Psoas muscle (tissue), 8 donors: ENCODE results near the gene GJC3. TPM values are rescaled to one million over a fixed set of nuclear protein-coding genes. Genes with fewer than 3 reads are reported as not detected.
"Not testable (repeated sequence)": the region's sequence is repeated elsewhere in the genome, so short reads cannot be mapped to it uniquely, and the experiment has no call there.

Experiments
- ATAC-seq, 4 donors: fragments of 200-7000 bp; cut with Tn5 transposase; one replicate each; pipeline ENCODE4 v1.9.1; 2020; ENCODE audit warnings: moderate library complexity in 3 of 4, mild to moderate bottlenecking in 2 of 4
- DNase-seq, 2 donors: peaks; one replicate each; pipeline ENCODE4 v3.0.0-alpha.2; 2020
- H3K27ac ChIP-seq: fragments of 200-600 bp; one replicate; pipeline ENCODE4 v1.8.0; 2022
- H3K27me3 ChIP-seq, 3 donors: fragments of 200-600 bp in 1 of 3; one replicate each; pipeline versions ENCODE4 v1.6.1 to v1.8.0; 2013 to 2022; ENCODE audit warnings: low read length in 2 of 3, mild to moderate bottlenecking in 2 of 3, moderate library complexity in 1 of 3; ENCODE audit not compliant: insufficient read depth in 3 of 3
- H3K36me3 ChIP-seq, 2 donors: fragments of 200-600 bp in 1 of 2; one replicate each; pipeline versions ENCODE4 v1.6.1 to v1.8.0; 2013 to 2022; ENCODE audit warnings: low read depth in 1 of 2, mild to moderate bottlenecking in 1 of 2, moderate library complexity in 1 of 2; ENCODE audit not compliant: insufficient read depth in 1 of 2
- H3K4me1 ChIP-seq: fragments of 200-600 bp; one replicate; pipeline ENCODE4 v1.8.0; 2022
- H3K4me3 ChIP-seq: fragments of 200-600 bp; one replicate; pipeline ENCODE4 v1.8.0; 2022; ENCODE audit warnings: mild to moderate bottlenecking
- H3K9me3 ChIP-seq: fragments of 200-600 bp; one replicate; pipeline ENCODE4 v1.8.0; 2022
- WGBS, 3 donors: extraction: QIAGEN DNeasy Blood & Tissue Kit; methylation state at CpG; one replicate each; pipeline versions ENCODE4 v1.1.6 to v1.1.7; 2013; 5-methylcytosine and 5-hydroxymethylcytosine counted together
- intact Hi-C, 2 donors: fragments of 100-400 bp; cut with DNase I; formaldehyde crosslinking; loops; one replicate each; pipeline versions ENCODE4 v1.11.0 to v1.14.2; 2022
- long read RNA-seq, 2 donors: library from polyadenylated mRNA; unstranded; transcript quantifications; one replicate each; pipeline ENCODE4 v2.0.0, GENCODE V29; 2021
- polyA plus RNA-seq, 3 donors: library from polyadenylated mRNA; stranded (reverse); fragments of 200-250 nt; gene quantifications; one replicate each; pipeline ENCODE4 v1.2.3, GENCODE V29; 2013
- total RNA-seq, 4 donors: library from RNA; stranded (reverse); fragmentation: NEBNext Ultra II Directional in 2 of 4; extraction: Animal tissue kit (Norgen Biotek cat#: 25700) in 2 of 4; gene quantifications; one replicate each; pipeline versions ENCODE4 v1.2.1 to v1.2.4, GENCODE V29; 2021 to 2023
- TF ChIP-seq, protein P1 (sequence below): fragments of 200-600 bp; IDR thresholded peaks from one replicate; pipeline ENCODE4 v1.8.0; 2022; ENCODE audit warnings: antibody characterized with exemption
- donor health status: healthy with polysubstance abuse.
- donor health status: DM: no; HTN: no; CAD: no; lungs with moderate emphysema.
- donor health status: Bipolar disorder and iron deficiency.
- donor health status: healthy.
- donor health status: DM: yes; HTN: yes; CAD: no.
- donor health status: DM: no; HTN: no; CAD: no.
- donor health status: DM: no; HTN: no; CAD: no.
- donor health status: DM: yes; HTN: yes; CAD: no.

GJC3 gene, protein sequence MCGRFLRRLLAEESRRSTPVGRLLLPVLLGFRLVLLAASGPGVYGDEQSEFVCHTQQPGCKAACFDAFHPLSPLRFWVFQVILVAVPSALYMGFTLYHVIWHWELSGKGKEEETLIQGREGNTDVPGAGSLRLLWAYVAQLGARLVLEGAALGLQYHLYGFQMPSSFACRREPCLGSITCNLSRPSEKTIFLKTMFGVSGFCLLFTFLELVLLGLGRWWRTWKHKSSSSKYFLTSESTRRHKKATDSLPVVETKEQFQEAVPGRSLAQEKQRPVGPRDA
- total RNA-seq (under 1 TPM in 1 of 4 donors, not detected in 3; 0.34 TPM), polyA plus RNA-seq (under 1 TPM; 0.08 to 0.52 (median 0.08) TPM)
- long read RNA-seq, donor 1 = 0 reads
- long read RNA-seq, donor 2 = 0 reads

DNA sequence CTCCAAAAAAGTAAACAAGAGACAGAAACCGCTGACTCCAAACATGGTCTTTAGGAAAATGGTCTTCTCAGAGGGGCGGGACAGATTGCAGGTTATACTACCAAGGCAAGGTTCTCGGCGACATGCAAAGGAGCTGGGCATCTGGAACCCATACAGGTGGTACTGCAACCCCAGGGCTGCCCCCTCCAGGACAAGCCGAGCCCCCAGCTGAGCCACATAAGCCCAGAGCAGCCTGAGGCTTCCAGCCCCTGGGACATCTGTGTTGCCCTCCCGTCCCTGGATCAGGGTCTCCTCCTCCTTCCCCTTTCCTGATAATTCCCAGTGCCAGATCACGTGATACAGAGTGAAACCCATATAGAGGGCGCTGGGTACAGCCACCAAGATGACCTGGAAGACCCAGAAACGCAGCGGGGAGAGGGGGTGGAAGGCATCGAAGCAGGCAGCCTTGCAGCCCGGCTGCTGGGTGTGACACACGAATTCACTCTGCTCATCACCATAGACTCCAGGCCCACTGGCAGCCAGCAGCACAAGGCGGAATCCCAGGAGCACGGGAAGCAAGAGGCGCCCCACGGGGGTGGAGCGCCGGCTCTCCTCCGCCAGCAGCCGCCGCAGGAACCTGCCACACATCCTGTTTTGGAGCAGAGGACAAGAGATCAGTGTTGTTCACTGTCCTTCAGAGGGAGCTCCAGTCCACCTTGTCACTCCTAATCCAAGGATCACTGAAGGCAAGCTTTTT, at the start of gene GJC3:
Gene GJC3, minus strand, starts transcription at position 627 of the 736 bp plus-strand sequence. Its CDS starts 0 bp downstream, at position 627.
- DNase-seq = peak; percentile 46 to 73
- intact Hi-C loops = no loop called here

GRCh38 chr7:99976626-99977025, 47.2 kb upstream of the GJC3 start:
- Histone ChIP-seq H3K4me1 (no peaks in the 10 kb centered on the region), H3K27ac (no peak overlapping the region), H3K4me3 (no peak overlapping the region), H3K9me3 (no peaks in the 10 kb centered on the region), H3K27me3 (no peaks in the 10 kb centered on the region), H3K36me3 (no peaks in the 10 kb centered on the region)
- ATAC-seq (no peak), DNase-seq (no peak)
- TF ChIP-seq, protein P1, sequence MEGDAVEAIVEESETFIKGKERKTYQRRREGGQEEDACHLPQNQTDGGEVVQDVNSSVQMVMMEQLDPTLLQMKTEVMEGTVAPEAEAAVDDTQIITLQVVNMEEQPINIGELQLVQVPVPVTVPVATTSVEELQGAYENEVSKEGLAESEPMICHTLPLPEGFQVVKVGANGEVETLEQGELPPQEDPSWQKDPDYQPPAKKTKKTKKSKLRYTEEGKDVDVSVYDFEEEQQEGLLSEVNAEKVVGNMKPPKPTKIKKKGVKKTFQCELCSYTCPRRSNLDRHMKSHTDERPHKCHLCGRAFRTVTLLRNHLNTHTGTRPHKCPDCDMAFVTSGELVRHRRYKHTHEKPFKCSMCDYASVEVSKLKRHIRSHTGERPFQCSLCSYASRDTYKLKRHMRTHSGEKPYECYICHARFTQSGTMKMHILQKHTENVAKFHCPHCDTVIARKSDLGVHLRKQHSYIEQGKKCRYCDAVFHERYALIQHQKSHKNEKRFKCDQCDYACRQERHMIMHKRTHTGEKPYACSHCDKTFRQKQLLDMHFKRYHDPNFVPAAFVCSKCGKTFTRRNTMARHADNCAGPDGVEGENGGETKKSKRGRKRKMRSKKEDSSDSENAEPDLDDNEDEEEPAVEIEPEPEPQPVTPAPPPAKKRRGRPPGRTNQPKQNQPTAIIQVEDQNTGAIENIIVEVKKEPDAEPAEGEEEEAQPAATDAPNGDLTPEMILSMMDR = no peak
- WGBS, 3 donors = 79 to 83% (median 80%) methylated on average over 13 of the region's 13 CpGs
- intact Hi-C loops = no loop called here

More for the DNA sequence above, at the start of gene GJC3:
- Histone ChIP-seq H3K4me1 (no peaks in the 10 kb centered on the region), H3K36me3 (no peaks in the 10 kb centered on the region), H3K27ac (peak within 1 kb of the TSS; percentile 12), H3K9me3 (no peaks in the 10 kb centered on the region), H3K27me3 (peaks cover 0 to 45% (median 1%) of the 10 kb centered on the region in 3 donors), H3K4me3 (peak within 1 kb of the TSS; percentile 40)
- TF ChIP-seq, protein P1 = peak; percentile 31
- ATAC-seq = peak; percentile 36 to 71 (median 50)
- WGBS, 3 donors = 15 to 17% (median 17%) methylated on average over 22 of the region's 22 CpGs

DNA sequence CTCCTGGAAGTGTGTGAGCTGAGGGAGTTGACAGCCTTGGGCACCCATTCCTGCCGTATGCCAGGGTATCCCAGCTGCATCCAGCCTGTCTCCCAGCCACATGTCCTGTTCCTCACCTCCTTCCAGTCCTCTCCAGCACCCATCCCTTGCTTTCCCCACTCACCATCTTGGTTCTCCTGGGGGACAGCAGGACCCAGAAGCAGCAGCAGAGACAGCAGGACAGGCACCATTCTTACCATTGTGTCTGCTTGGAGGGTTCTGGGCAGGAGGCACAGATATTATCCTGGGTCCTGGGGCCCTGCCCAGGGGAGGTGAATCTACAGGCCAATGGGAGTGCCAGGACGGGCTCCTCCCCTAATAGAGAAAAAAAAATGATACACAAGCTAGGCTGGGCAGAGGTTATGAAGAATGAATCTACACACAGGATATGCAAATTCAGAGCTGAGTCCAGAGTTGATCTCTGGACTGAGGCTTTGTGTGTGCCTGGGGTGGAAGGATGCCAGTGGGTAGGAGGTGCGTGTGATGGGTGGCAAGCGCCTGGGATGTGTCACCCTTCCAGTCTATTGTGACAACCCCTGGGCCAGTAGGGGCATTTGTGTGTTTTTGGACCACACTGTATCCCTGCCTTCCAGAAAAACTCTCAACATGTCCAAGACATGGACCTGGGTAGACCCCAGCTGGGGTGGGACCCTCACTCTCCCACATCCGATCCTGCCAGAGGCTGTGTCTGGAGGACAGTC, 46.5 kb upstream of the GJC3 start, which contains the start of gene AZGP1:
Gene AZGP1, minus strand, starts transcription at position 250 of the 740 bp plus-strand sequence. Its CDS starts 11 bp downstream, at position 239.
- Histone ChIP-seq H3K4me3 (no peak within 1 kb of the TSS), H3K36me3 (no peaks in the 10 kb centered on the region), H3K4me1 (no peaks in the 10 kb centered on the region), H3K27ac (no peak within 1 kb of the TSS), H3K27me3 (no peaks in the 10 kb centered on the region), H3K9me3 (no peaks in the 10 kb centered on the region)
- TF ChIP-seq, protein P1 = no peak
- 52 to 61% (median 60%) methylated on average over 5 of the region's 5 CpGs for WGBS, 3 donors
- ATAC-seq (no peak), DNase-seq (no peak)
- intact Hi-C loops = no loop called here

GRCh38 chr7:99974681-99975080, 45.3 kb upstream of the GJC3 start:
- intact Hi-C loops = no loop called here
- 31 to 54% (median 37%) methylated on average over 1 of the region's 1 CpG for WGBS, 3 donors
- H3K9me3 ChIP-seq = no peaks in the 10 kb centered on the region
- DNase-seq (no peak), ATAC-seq (no peak)
- H3K27ac ChIP-seq = no peak overlapping the region
- no peaks in the 10 kb centered on the region for H3K4me1 ChIP-seq
- H3K27me3 ChIP-seq = no peaks in the 10 kb centered on the region
- TF ChIP-seq, protein P1 = no peak
- no peaks in the 10 kb centered on the region for H3K36me3 ChIP-seq
- no peak overlapping the region for H3K4me3 ChIP-seq

DNA sequence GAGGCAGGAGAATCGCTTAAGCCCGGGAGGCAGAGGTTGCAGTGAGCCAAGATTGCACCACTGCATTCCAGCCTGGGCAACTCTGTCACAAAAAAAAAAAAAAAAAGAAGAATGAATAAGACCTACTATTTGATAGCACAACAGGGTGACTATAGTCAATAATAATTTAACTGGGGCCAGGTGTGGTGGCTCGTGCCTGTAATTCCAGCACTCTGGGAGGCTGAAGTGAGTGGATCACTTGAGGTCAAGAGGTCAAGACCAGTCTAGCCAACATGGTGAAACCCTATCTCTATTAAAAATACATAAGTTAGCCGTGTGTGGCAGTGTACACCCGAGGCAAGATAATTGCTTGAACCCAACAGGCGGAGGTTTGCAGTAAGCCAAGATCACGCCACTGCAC, 44.4 kb upstream of the GJC3 start:
- H3K36me3 ChIP-seq, H3K4me1 ChIP-seq, H3K27ac ChIP-seq, intact Hi-C loops, DNase-seq, H3K4me3 ChIP-seq, H3K27me3 ChIP-seq, H3K9me3 ChIP-seq, ATAC-seq: not testable (repeated sequence)
- 43 to 61% (median 52%) methylated on average over 7 of the region's 7 CpGs for WGBS, 3 donors
